ENCODE results near the gene PRAMEF13. TPM values are rescaled to one million over a fixed set of nuclear protein-coding genes. Genes with fewer than 3 reads are reported as not detected.
"Not testable (repeated sequence)": the region's sequence is repeated elsewhere in the genome, so short reads cannot be mapped to it uniquely, and the experiment has no call there.

Gene PRAMEF13
- total RNA-seq, 1 donor from 2014 or later, result not detected

- intact Hi-C loops (cut with micrococcal nuclease), result not testable (repeated sequence)
Measured at GRCh38 chr1:13171548-13171947, 29.7 kb downstream of the PRAMEF13 start, which contains the start of gene PRAMEF9. Gene PRAMEF9 (plus strand): TSS chr1:13171848. CDS start chr1:13175281, 3,433 bp downstream.

DNA sequence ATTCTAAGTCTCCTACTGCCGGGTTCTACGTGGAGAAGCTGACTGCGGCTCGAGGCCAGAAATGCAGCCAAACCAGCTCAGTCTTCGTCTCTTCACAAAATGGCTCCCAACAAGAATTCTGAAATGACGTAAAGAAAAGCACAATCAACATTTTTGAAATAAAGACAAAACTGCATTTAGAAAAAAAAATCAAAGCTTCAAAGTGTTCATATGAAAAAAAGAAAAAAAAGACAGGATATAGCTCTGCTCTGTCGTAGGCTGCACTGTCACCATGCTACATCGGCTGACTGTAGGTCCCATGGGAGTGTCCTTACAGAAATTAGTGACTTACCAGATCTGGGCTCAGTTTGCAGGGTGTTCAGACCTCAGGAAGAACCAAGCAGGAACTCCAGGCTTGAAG lies 35.7 kb downstream of the PRAMEF13 start, which contains the start of gene HNRNPCL4:
Gene HNRNPCL4, minus strand, starts transcription at position 101 of the 400 bp plus-strand sequence. CDS start 164 bp downstream, outside the sequence.
- intact Hi-C loops (cut with micrococcal nuclease), result not testable (repeated sequence)

GRCh38 chr1:13155909-13156308 lies 45.3 kb downstream of the PRAMEF13 start, which contains the start of gene PRAMEF26:
Gene PRAMEF26 (minus strand): TSS chr1:13156009. CDS start chr1:13153095, 2,914 bp downstream.
- intact Hi-C loops (cut with micrococcal nuclease), result not testable (repeated sequence)

Other genes starting within 250 kb of the PRAMEF13 start
- not detected in 2 replicates for gene PRAMEF27, start 144.8 kb downstream of the PRAMEF13 start, total RNA-seq
- gene HNRNPCL3, start 140.6 kb downstream of the PRAMEF13 start, total RNA-seq, result not detected in 2 replicates
- gene PRAMEF25, start 130.6 kb downstream of the PRAMEF13 start, total RNA-seq, result not detected in 2 replicates
- gene HNRNPCL2, start 84.6 kb downstream of the PRAMEF13 start, total RNA-seq, result not detected in 2 replicates
- not detected in 2 replicates for gene PRAMEF26, start 45.4 kb downstream of the PRAMEF13 start, total RNA-seq
- not detected in 2 replicates for gene HNRNPCL4, start 35.8 kb downstream of the PRAMEF13 start, total RNA-seq
- gene PRAMEF9, start 29.6 kb downstream of the PRAMEF13 start, total RNA-seq, result not detected in 2 replicates
- gene PRAMEF18, start 24.7 kb upstream of the PRAMEF13 start, total RNA-seq, result not detected in 2 replicates
- gene PRAMEF5, start 52.8 kb upstream of the PRAMEF13 start, total RNA-seq, result not detected in 2 replicates
- not detected in 2 replicates for gene PRAMEF8, start 83.7 kb upstream of the PRAMEF13 start, total RNA-seq
- gene PRAMEF33, start 102.1 kb upstream of the PRAMEF13 start, total RNA-seq, result not detected in 2 replicates
- gene PRAMEF15, start 114.2 kb upstream of the PRAMEF13 start, total RNA-seq, result not detected in 2 replicates
- not detected in 2 replicates for gene PRAMEF14, start 145.7 kb upstream of the PRAMEF13 start, total RNA-seq
- not detected in 2 replicates for gene PRAMEF19, start 170.5 kb upstream of the PRAMEF13 start, total RNA-seq
- not detected in 2 replicates for gene PRAMEF17, start 188.2 kb upstream of the PRAMEF13 start, total RNA-seq
- not detected in 2 replicates for gene PRAMEF20, start 209.0 kb upstream of the PRAMEF13 start, total RNA-seq